HG03432 (cell line): Measurements from ENCODE around the gene AIP.

Source experiments
- ATAC-seq: cut with Tn5 transposase; IDR thresholded peaks from one replicate; pipeline ENCODE4 v1.9.1; 2021; ENCODE audit warnings: mild to moderate bottlenecking, moderate library complexity; ENCODE audit not compliant: unreplicated experiment

AIP gene

GRCh38 chr11:67492801-67493547, 10.1 kb downstream of the AIP start:
- ATAC-seq, result no peak

- ATAC-seq, result no peak
These were observed 10.9 kb downstream of the AIP start for GRCh38 chr11:67493548-67494370.

GRCh38 chr11:67494371-67495233, 11.8 kb downstream of the AIP start:
- ATAC-seq, result no peak

- no peak for ATAC-seq
These were observed 12.6 kb downstream of the AIP start for GRCh38 chr11:67495234-67496005.

GRCh38 chr11:67496113-67496512, 13.3 kb downstream of the AIP start:
- no peak for ATAC-seq

- ATAC-seq, result no peak
These were observed 14.9 kb downstream of the AIP start for GRCh38 chr11:67497656-67498291.

GRCh38 chr11:67498544-67498972, 15.7 kb downstream of the AIP start:
- ATAC-seq, result no peak

GRCh38 chr11:67499808-67500483, 17.1 kb downstream of the AIP start:
- ATAC-seq, result no peak

GRCh38 chr11:67500484-67500821, 17.6 kb downstream of the AIP start:
- ATAC-seq, result no peak

- no peak for ATAC-seq
These were observed 18.2 kb downstream of the AIP start for GRCh38 chr11:67500831-67501715.

- no peak for ATAC-seq
These were observed 19.0 kb downstream of the AIP start for GRCh38 chr11:67501854-67502253.

- ATAC-seq, result no peak
These were observed 19.6 kb downstream of the AIP start for GRCh38 chr11:67502328-67502979.

GRCh38 chr11:67503119-67504004, 20.5 kb downstream of the AIP start:
- no peak for ATAC-seq

- no peak for ATAC-seq
These were observed 21.5 kb downstream of the AIP start for GRCh38 chr11:67504005-67504949.

- no peak for ATAC-seq
These were observed 22.2 kb downstream of the AIP start, which contains the start of gene PITPNM1 for GRCh38 chr11:67504950-67505581. Gene PITPNM1 (minus strand): TSS chr11:67505363. CDS start chr11:67504180, 1,183 bp downstream.
